KMS-11 (cell line): Measurements from ENCODE around the gene IGLL5.

Experiments
- H2AFZ ChIP-seq: fragments of 200-600 bp; sonication (generic); 2 replicates; pipeline ENCODE4 v1.6.1; 2016; ENCODE audit warnings: antibody characterized with exemption, mixed run types, low read depth
- H3K27ac ChIP-seq: fragments of 200-600 bp; sonication (generic); 2 replicates; pipeline ENCODE4 v1.6.1; 2016; ENCODE audit warnings: mild to moderate bottlenecking, mixed run types
- H3K27me3 ChIP-seq: fragments of 200-600 bp; sonication (generic); 2 replicates; pipeline ENCODE4 v1.6.1; 2017; ENCODE audit warnings: mild to moderate bottlenecking, low read depth, mixed run types, moderate library complexity; ENCODE audit not compliant: insufficient read depth
- H3K36me3 ChIP-seq: fragments of 200-600 bp; sonication (generic); 2 replicates; pipeline ENCODE4 v1.6.1; 2017; ENCODE audit warnings: mild to moderate bottlenecking, mixed run types; ENCODE audit not compliant: insufficient read depth
- H3K4me1 ChIP-seq: fragments of 200-600 bp; sonication (generic); 2 replicates; pipeline ENCODE4 v1.6.1; 2016; ENCODE audit warnings: mild to moderate bottlenecking, low read depth, mixed run types; ENCODE audit not compliant: poor library complexity, severe bottlenecking
- H3K4me2 ChIP-seq: fragments of 200-600 bp; sonication (generic); 2 replicates; pipeline ENCODE4 v1.7.0; 2016; ENCODE audit warnings: mild to moderate bottlenecking, mixed run types
- H3K4me3 ChIP-seq: fragments of 200-600 bp; sonication (generic); IDR thresholded peaks from 2 replicates; pipeline ENCODE4 v1.6.1; 2017; ENCODE audit warnings: low read depth, low read length, mixed read lengths; ENCODE audit not compliant: insufficient read depth
- H3K79me2 ChIP-seq: fragments of 200-600 bp; sonication (generic); 2 replicates; pipeline ENCODE4 v1.6.1; 2016; ENCODE audit warnings: low read depth, mixed run types; ENCODE audit not compliant: insufficient read depth
- H3K9ac ChIP-seq: fragments of 200-600 bp; sonication (generic); 2 replicates; pipeline ENCODE4 v1.6.1; 2016; ENCODE audit warnings: mild to moderate bottlenecking, mixed run types
- H4K20me1 ChIP-seq: fragments of 200-600 bp; sonication (generic); 2 replicates; pipeline ENCODE4 v1.6.1; 2016; ENCODE audit warnings: mild to moderate bottlenecking, mixed run types; ENCODE audit not compliant: insufficient read depth
- TF ChIP-seq, protein P1 (sequence below): fragments of 200-600 bp; sonication (generic); conservative IDR thresholded peaks from 2 replicates; pipeline ENCODE4 v1.6.1; 2017; ENCODE audit warnings: low read depth, mild to moderate bottlenecking, antibody characterized with exemption, low read length, moderate library complexity, mixed read lengths

Gene IGLL5

DNA sequence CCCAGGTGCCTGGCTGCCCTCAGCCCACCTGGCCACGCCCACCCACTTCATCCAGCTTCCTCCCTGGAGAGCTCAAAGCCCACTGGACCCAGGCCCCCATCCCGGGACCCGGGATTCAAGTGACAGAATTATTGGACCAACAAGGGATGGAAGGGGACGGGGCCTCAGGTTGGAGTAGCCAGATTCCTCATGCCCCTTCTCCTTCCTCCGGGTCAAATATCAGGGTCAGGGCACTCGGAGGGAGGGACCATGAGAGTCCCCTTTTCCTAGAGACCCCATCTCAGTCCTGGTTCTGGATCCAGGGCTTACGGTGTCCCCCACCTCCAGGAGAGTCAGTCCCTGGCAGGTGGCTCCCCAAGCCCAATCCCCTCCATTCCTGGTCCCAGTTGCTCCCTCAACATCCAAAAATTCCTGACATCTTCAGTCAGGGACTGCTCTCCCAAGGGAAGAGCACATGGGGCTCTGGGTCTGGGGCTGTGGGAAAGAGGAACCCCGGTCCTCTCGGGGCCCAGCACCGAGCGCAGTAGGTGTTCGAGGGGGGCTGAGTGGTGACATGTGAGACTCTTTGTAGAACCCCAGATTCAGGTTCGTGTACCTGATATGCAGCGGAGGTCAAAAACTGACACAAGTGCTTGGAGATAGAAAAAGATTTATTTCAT is 37.7 kb downstream of the IGLL5 start:
- no peaks in the 10 kb centered on the region for H4K20me1 ChIP-seq
- peak overlapping the region; percentile 19; the same call in 1 of the 2 replicates for H3K4me2 ChIP-seq
- H3K36me3 ChIP-seq = no peaks in the 10 kb centered on the region
- H2AFZ ChIP-seq = no peak overlapping the region
- no peaks in the 10 kb centered on the region for H3K79me2 ChIP-seq
- 0 out of 2 replicates have a peak overlapping the region, but pooled peaks have one; percentile 15 for H3K27ac ChIP-seq
- TF ChIP-seq, protein P1, sequence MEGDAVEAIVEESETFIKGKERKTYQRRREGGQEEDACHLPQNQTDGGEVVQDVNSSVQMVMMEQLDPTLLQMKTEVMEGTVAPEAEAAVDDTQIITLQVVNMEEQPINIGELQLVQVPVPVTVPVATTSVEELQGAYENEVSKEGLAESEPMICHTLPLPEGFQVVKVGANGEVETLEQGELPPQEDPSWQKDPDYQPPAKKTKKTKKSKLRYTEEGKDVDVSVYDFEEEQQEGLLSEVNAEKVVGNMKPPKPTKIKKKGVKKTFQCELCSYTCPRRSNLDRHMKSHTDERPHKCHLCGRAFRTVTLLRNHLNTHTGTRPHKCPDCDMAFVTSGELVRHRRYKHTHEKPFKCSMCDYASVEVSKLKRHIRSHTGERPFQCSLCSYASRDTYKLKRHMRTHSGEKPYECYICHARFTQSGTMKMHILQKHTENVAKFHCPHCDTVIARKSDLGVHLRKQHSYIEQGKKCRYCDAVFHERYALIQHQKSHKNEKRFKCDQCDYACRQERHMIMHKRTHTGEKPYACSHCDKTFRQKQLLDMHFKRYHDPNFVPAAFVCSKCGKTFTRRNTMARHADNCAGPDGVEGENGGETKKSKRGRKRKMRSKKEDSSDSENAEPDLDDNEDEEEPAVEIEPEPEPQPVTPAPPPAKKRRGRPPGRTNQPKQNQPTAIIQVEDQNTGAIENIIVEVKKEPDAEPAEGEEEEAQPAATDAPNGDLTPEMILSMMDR = no peak
- H3K4me3 ChIP-seq = no peak overlapping the region
- peaks cover 67% of the 10 kb centered on the region for H3K4me1 ChIP-seq
- H3K27me3 ChIP-seq = no peaks in the 10 kb centered on the region
- H3K9ac ChIP-seq = no peak overlapping the region

DNA sequence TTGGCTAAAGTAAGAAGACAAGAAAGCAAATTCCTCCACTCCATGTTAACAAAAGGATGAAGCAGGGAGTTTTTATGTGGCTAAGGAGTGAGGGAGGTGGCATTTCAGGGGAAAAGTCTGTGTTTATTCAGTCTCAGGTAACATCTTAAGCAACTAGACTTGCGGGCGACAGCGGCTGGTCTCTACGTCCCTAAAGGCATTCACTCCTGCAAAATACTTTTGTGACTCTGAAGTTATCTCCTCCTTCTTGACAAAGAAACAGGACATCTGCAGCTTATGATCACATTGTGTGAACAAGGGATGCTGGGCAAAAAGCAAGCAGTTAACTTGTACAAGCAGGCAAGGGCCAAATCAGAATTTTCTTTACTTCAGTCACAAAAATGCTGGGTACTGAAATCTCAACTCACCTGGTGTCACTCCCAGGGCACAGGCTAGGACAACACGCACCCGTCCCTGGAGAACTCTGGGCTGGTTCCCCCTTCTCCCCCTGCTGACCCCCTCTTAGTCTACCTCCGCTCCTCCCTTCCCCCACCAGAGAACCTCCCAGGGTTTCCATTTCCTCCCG is 38.3 kb downstream of the IGLL5 start:
- Histone ChIP-seq H4K20me1 (no peaks in the 10 kb centered on the region), H2AFZ (no peak overlapping the region), H3K9ac (no peak overlapping the region), H3K4me2 (peak overlapping the region; percentile 19; the same call in 1 of the 2 replicates), H3K27me3 (no peaks in the 10 kb centered on the region), H3K27ac (0 out of 2 replicates have a peak overlapping the region, but pooled peaks have one; percentile 15), H3K36me3 (no peaks in the 10 kb centered on the region), H3K4me3 (no peak overlapping the region), H3K79me2 (no peaks in the 10 kb centered on the region), H3K4me1 (peaks cover 73% of the 10 kb centered on the region)
- TF ChIP-seq, protein P1 = no peak

DNA sequence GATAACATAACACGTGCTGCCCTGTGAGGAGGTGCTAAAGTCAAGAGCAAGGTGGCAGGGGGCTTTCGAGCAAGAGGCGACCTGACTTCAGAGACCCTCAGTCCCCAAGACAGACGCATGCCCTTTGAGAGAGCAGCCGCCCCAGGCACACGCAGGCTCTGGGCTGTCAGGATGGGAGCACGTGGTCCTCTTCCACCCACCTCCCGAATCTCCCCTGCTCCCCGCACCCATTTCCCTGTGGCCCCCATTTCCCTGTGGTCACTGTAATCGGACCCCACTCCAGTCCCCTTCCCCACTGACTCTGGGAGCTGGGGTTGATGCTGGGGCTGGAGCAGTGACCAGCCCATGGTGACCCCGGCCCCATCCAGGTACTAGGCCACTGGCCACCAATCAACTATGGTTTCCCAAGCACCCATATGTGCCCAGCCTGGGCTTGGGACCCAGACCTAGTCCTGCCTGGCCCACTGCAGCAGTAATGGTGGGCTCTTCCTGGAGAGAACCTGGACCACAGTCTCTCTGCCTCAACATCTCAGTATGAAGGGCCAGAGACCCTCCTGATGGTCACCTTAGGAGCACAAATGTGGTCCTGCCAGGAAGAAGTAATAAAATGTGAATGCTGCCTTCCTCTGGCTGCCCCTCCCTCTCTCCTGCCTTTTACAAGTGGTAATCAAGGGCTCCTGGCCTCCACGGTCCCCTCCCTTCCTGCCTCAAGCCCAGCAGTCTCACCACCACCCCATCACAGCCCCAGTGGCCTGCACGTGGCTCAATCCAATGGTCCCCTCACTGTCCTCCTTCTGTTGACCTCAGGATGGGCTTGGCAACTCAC is 39.0 kb downstream of the IGLL5 start:
- Histone ChIP-seq H4K20me1 (no peaks in the 10 kb centered on the region), H2AFZ (peak overlapping the region; percentile 24; the same call in 1 of the 2 replicates), H3K36me3 (no peaks in the 10 kb centered on the region), H3K27ac (no peak overlapping the region), H3K79me2 (no peaks in the 10 kb centered on the region), H3K4me2 (peak overlapping the region; percentile 40; the same call in 1 of the 2 replicates), H3K4me1 (peaks cover 80% of the 10 kb centered on the region), H3K4me3 (no peak overlapping the region), H3K9ac (no peak overlapping the region), H3K27me3 (no peaks in the 10 kb centered on the region)
- TF ChIP-seq, protein P1 = no peak

DNA sequence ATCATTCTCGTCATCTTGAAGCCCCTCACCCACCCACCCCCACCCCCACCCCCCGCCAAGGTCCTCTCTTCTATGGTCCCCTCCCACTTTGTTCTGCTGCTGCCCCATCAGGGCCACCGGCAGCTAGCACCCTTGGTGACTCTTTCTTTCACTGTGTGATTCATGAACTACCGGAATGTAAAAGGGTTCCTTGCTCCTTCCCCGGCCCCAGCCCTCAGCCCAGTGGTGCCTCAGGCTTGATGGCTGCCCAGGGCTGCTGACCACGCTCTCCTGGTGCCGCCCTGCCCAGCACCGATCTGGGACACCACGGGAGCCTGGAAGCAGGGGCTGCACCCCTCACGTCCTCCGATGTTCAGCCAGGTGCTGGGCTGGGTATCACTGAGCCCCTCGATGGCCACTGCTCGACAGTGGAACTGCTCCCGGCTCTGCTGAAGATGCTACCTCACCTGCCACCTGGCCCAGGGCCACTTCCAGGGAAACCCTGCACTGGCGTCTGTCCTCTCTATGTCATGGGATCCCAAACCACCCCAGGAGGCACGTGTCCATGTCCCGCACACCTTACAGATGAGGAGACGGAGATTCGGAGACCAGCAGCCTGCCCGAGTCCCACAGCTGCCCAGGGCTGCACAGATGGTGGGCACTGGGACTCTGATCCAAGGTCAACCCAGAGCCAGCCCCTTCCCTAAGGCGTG is 39.7 kb downstream of the IGLL5 start:
- Histone ChIP-seq H3K4me3 (no peak overlapping the region), H4K20me1 (no peaks in the 10 kb centered on the region), H3K9ac (no peak overlapping the region; the same call in 1 of the 2 replicates), H3K27me3 (no peaks in the 10 kb centered on the region), H3K4me1 (peaks cover 88% of the 10 kb centered on the region), H3K79me2 (no peaks in the 10 kb centered on the region), H3K36me3 (no peaks in the 10 kb centered on the region), H2AFZ (no peak overlapping the region), H3K4me2 (peak overlapping the region; percentile 75), H3K27ac (peak overlapping the region; percentile 80; the same call in 1 of the 2 replicates)
- TF ChIP-seq, protein P1 = no peak
